ENCODE measurements around the gene SLC12A7. TPM values are rescaled to one million over a fixed set of nuclear protein-coding genes. Genes with fewer than 3 reads are reported as not detected.

SLC12A7 gene
- total and polyA plus RNA-seq, 9 of the 15 experiments (the other 6 are each of a cell fraction or from before 2014, with no cell fraction given) = 0.01 to 3.1 (median 0.56) TPM

DNA sequence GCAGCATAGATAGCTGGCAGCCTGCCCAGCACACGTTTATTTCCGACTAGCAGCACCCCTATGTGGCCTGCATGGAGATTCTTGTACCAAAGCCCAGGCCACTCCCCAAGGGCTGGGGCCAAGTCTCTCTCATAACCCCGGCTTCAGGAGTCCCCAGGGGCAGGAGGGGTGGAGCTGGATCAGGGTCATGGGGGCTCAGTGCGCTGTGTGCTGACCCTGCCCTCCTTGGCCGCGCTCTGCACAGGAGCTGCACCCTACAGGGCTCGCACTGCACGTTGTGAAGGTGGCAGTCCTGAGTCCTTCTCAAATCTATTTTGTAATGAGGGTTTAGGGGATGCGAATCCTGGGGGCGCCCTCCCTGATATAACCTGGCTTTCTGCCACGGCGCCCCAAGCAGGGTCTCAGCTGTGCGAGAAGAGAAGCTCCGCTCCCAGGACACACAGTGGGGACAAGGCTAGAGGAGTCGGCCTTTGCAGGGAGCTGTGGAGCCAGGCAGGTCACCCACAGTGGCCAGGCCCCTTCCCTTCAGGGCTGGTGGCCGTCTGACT lies 74.7 kb downstream of the SLC12A7 start:
- no TSS peak for BruUV-seq (replicated peaks)
- no peaks in the 10 kb centered on the region; the same call in 1 of the 2 replicates for H3K9me3 ChIP-seq (replicated peaks; ENCODE audit: control insufficient read depth, insufficient read depth, low read depth, low read length)
- no peaks in the 10 kb centered on the region for H3K9me1 ChIP-seq (ENCODE audit: control insufficient read depth, insufficient read depth, low read length)
- no peaks in the 10 kb centered on the region for H3K36me3 ChIP-seq (ENCODE audit: control insufficient read depth, insufficient read depth, low read length)
- ChIA-PET CTCF (ENCODE audit: low intra/inter-chr PET ratio) (no interaction called here), POLR2A (interaction anchor here (0.6 to 1.0 kb wide), 2 partner anchors 17 to 94 kb away, joined by 3 read pairs; no protein-coding TSS in a partner anchor)
- FAIRE-seq (no peak), DNase-seq (ENCODE audit: extremely low read depth in 1 of 4, low spot score in 3 of 4) (no peak), ATAC-seq (no peak; the same call in 2 of the 3 replicates)
- H3K27me3 ChIP-seq (ENCODE audit: control insufficient read depth in 2 of 2, insufficient read depth in 2 of 2, low read length in 2 of 2) = peaks cover 21 to 55% of the 10 kb centered on the region in 2 experiments; a peak in 4 of 5 replicates
- H3K79me2 ChIP-seq (ENCODE audit: control insufficient read depth, insufficient read depth, low read length) = no peaks in the 10 kb centered on the region
- H3K9ac ChIP-seq (ENCODE audit: insufficient read depth in 1 of 2, low read depth in 2 of 2, low read length in 2 of 2) = no peak overlapping the region; a peak in 1 of 4 replicates
- no peak overlapping the region for H3K27ac ChIP-seq (ENCODE audit: extremely low read depth, low read depth, low read length)
- in situ Hi-C loops (cut with MboI) (no loop called here), intact Hi-C loops (cut with micrococcal nuclease) (no loop called here)
- peaks cover 6% of the 10 kb centered on the region; the same call in 1 of the 2 replicates for H4K20me1 ChIP-seq (replicated peaks; ENCODE audit: control insufficient read depth, insufficient read depth, low read length)
- peaks cover 0 to 23% of the 10 kb centered on the region in 2 experiments; a peak in 2 of 5 replicates for H3K4me1 ChIP-seq (replicated peaks in 1 of 2; ENCODE audit: control insufficient read depth in 2 of 2, insufficient read depth in 2 of 2, low read length in 2 of 2)
- WGBS (ENCODE audit: insufficient coverage, low coverage, missing lambda C conversion rate) = 6% methylated on average over 15 of the region's 16 CpGs
- H3K4me3 ChIP-seq = no peak overlapping the region
- TF ChIP-seq, protein P1, sequence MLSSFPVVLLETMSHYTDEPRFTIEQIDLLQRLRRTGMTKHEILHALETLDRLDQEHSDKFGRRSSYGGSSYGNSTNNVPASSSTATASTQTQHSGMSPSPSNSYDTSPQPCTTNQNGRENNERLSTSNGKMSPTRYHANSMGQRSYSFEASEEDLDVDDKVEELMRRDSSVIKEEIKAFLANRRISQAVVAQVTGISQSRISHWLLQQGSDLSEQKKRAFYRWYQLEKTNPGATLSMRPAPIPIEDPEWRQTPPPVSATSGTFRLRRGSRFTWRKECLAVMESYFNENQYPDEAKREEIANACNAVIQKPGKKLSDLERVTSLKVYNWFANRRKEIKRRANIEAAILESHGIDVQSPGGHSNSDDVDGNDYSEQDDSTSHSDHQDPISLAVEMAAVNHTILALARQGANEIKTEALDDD (IDR thresholded peaks at IDR 0.05) = no peak
- no peak for TF ChIP-seq ZZZ3 (IDR thresholded peaks at IDR 0.05)
- no peak for TF ChIP-seq GABPB1 (CRISPR knock-in tag; IDR thresholded peaks at IDR 0.05)
- TF ChIP-seq CBFB (CRISPR knock-in tag; IDR thresholded peaks at IDR 0.05) = no peak
- TF ChIP-seq RB1 (IDR thresholded peaks at IDR 0.05; ENCODE audit: low read depth) = no peak
- TF ChIP-seq ESRRA (IDR thresholded peaks at IDR 0.05; ENCODE audit: borderline replicate concordance, low read depth) = no peak
- TF ChIP-seq SMAD1 (IDR thresholded peaks at IDR 0.05; ENCODE audit: low read depth, low read length, partially characterized antibody) = no peak
- no peak for TF ChIP-seq RFX1 (IDR thresholded peaks at IDR 0.05)
- no peak for TF ChIP-seq ZNF134 (CRISPR knock-in tag; conservative IDR thresholded peaks at IDR 0.05)
- no peak for TF ChIP-seq HCFC1 (IDR thresholded peaks at IDR 0.05; ENCODE audit: low read depth, low read length)
- TF ChIP-seq SMAD2 (IDR thresholded peaks at IDR 0.05; ENCODE audit: low read depth, low read length) = no peak
- TF ChIP-seq, protein P2, sequence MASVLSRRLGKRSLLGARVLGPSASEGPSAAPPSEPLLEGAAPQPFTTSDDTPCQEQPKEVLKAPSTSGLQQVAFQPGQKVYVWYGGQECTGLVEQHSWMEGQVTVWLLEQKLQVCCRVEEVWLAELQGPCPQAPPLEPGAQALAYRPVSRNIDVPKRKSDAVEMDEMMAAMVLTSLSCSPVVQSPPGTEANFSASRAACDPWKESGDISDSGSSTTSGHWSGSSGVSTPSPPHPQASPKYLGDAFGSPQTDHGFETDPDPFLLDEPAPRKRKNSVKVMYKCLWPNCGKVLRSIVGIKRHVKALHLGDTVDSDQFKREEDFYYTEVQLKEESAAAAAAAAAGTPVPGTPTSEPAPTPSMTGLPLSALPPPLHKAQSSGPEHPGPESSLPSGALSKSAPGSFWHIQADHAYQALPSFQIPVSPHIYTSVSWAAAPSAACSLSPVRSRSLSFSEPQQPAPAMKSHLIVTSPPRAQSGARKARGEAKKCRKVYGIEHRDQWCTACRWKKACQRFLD (CRISPR knock-in tag; IDR thresholded peaks at IDR 0.05) = no peak
- no peak for TF ChIP-seq LARP7 (IDR thresholded peaks at IDR 0.05)
- no peak for TF ChIP-seq NR3C1 (CRISPR knock-in tag; IDR thresholded peaks at IDR 0.05)
- TF ChIP-seq ZNF444 (CRISPR knock-in tag; IDR thresholded peaks at IDR 0.05) = no peak
- no peak for TF ChIP-seq DACH1 (IDR thresholded peaks at IDR 0.05; ENCODE audit: partially characterized antibody)
- H2AFZ ChIP-seq (ENCODE audit: low read depth, low read length) = no peak overlapping the region
- H3K4me2 ChIP-seq (ENCODE audit: insufficient read depth, low read length) = no peak overlapping the region

Measured in K562 (cell line).